GM23248 (cell line): Measurements from ENCODE around the gene CFAP45. TPM values are rescaled to one million over a fixed set of nuclear protein-coding genes. Genes with fewer than 3 reads are reported as not detected.

ENCODE experiments used
- DNase-seq: peaks from one replicate; pipeline ENCODE4 v3.0.0-alpha.2; 2015
- H2AFZ ChIP-seq: fragments of 200-600 bp; sonication (generic); 2 replicates; pipeline ENCODE4 v1.6.1; 2016; ENCODE audit warnings: antibody characterized with exemption
- H3F3A ChIP-seq: fragments of 200-600 bp; sonication (generic); 2 replicates; pipeline ENCODE4 v1.6.1; 2016; ENCODE audit warnings: mild to moderate bottlenecking, antibody characterized with exemption, mixed run types; ENCODE audit not compliant: insufficient read depth
- H3K27ac ChIP-seq: fragments of 200-600 bp; sonication (generic); 2 replicates; pipeline ENCODE4 v1.5.1; 2016; ENCODE audit warnings: mild to moderate bottlenecking
- H3K27me3 ChIP-seq: fragments of 200-600 bp; sonication (generic); replicated peaks from 2 replicates; pipeline ENCODE4 v1.6.1; 2016; ENCODE audit warnings: mild to moderate bottlenecking; ENCODE audit not compliant: insufficient read depth
- H3K36me3 ChIP-seq: fragments of 200-600 bp; sonication (generic); 2 replicates; pipeline ENCODE4 v1.6.1; 2016; ENCODE audit warnings: low read depth, mild to moderate bottlenecking
- H3K4me1 ChIP-seq: fragments of 200-600 bp; sonication (generic); 2 replicates; pipeline ENCODE4 v1.6.1; 2016; ENCODE audit warnings: mild to moderate bottlenecking; ENCODE audit not compliant: insufficient read depth
- H3K4me2 ChIP-seq: fragments of 200-600 bp; sonication (generic); one replicate; pipeline ENCODE4 v1.6.1; 2016; ENCODE audit warnings: mild to moderate bottlenecking; ENCODE audit not compliant: unreplicated experiment
- H3K4me3 ChIP-seq: fragments of 200-600 bp; sonication (generic); 2 replicates; pipeline ENCODE4 v1.5.1; 2016; ENCODE audit warnings: mild to moderate bottlenecking
- H3K79me2 ChIP-seq: fragments of 200-600 bp; sonication (generic); 2 replicates; pipeline ENCODE4 v1.6.1; 2016; ENCODE audit warnings: mild to moderate bottlenecking; ENCODE audit not compliant: insufficient read depth
- H3K9ac ChIP-seq: fragments of 200-600 bp; sonication (generic); 2 replicates; pipeline ENCODE4 v1.6.1; 2016; ENCODE audit warnings: mild to moderate bottlenecking
- H3K9me2 ChIP-seq: fragments of 200-600 bp; sonication (generic); 2 replicates; pipeline ENCODE4 v1.6.1; 2016; ENCODE audit warnings: mixed run types, mild to moderate bottlenecking, moderate library complexity; ENCODE audit not compliant: insufficient read depth
- H3K9me3 ChIP-seq: fragments of 200-600 bp; sonication (generic); one replicate; pipeline ENCODE4 v1.6.1; 2017; ENCODE audit warnings: low read depth
- H4K20me1 ChIP-seq: fragments of 200-600 bp; sonication (generic); 2 replicates; pipeline ENCODE4 v1.6.0; 2016; ENCODE audit not compliant: insufficient read depth
- EZH2 ChIP-seq: fragments of 200-600 bp; sonication (generic); IDR thresholded peaks from 2 replicates; pipeline ENCODE4 v1.6.1; 2018; ENCODE audit warnings: antibody characterized with exemption, mild to moderate bottlenecking; ENCODE audit not compliant: insufficient read depth, poor library complexity, severe bottlenecking
- EZH2phosphoT487 ChIP-seq: fragments of 200-600 bp; sonication (generic); IDR thresholded peaks from 2 replicates; pipeline ENCODE4 v1.6.1; 2018; ENCODE audit warnings: antibody characterized with exemption, moderate library complexity, mild to moderate bottlenecking, low read depth; ENCODE audit not compliant: insufficient read depth
- WGBS, 2 experiments: methylation state at CpG; one replicate each; pipeline ENCODE4 v1.1.6; 2015 to 2017; ENCODE audit warnings: low lambda C conversion rate in 2 of 2, low coverage in 1 of 2; ENCODE audit errors: missing lambda C conversion rate in 2 of 2; 5-methylcytosine and 5-hydroxymethylcytosine counted together
- in situ Hi-C: fragments of 300-500 bp; cut with MboI; formaldehyde crosslinking; loops from 2 replicates; pipeline ENCODE4 v1.15.0; 2020
- polyA plus RNA-seq: library from polyadenylated mRNA; unstranded; fragments of >200 nt; fragmentation: Nextera tagmentation; extraction: Ambion mirVana; gene quantifications from 2 replicates; pipeline ENCODE4 v1.2.1, GENCODE V29; 2016
- total RNA-seq: library from RNA; depleted of rRNA; stranded (reverse); fragments of >200 nt; shearing (Covaris generic); gene quantifications from 2 replicates; pipeline ENCODE4 v1.2.3, GENCODE V29; 2014

The CFAP45 gene
- total and polyA plus RNA-seq, 2 experiments from 2014 or later = 0.51 TPM; not detected in 1

GRCh38 chr1:159939678-159940002 is 39.7 kb upstream of the CFAP45 start:
- H3K9me2 ChIP-seq = no peaks in the 10 kb centered on the region
- no peak overlapping the region for H3K9ac ChIP-seq
- no peak overlapping the region for H3K4me2 ChIP-seq
- no peaks in the 10 kb centered on the region for H3K79me2 ChIP-seq
- H3K4me1 ChIP-seq = no peaks in the 10 kb centered on the region
- no peaks in the 10 kb centered on the region for H4K20me1 ChIP-seq
- no peak overlapping the region for H3K27ac ChIP-seq
- H3K4me3 ChIP-seq = no peak overlapping the region
- no peak for DNase-seq
- no peak overlapping the region for H2AFZ ChIP-seq
- no peaks in the 10 kb centered on the region for H3F3A ChIP-seq
- H3K36me3 ChIP-seq = no peaks in the 10 kb centered on the region
- H3K27me3 ChIP-seq = 0 out of 2 replicates have a peak, but pooled peaks cover 3% of the 10 kb centered on the region
- in situ Hi-C loops = loop anchor here (5.0 kb wide), 1 partner anchor 68 kb away; no protein-coding TSS in a partner anchor
- 80 to 90% methylated on average over 3 of the region's 3 CpGs for WGBS, 2 experiments
- H3K9me3 ChIP-seq = no peaks in the 10 kb centered on the region
- TF ChIP-seq EZH2phosphoT487 = no peak

DNA sequence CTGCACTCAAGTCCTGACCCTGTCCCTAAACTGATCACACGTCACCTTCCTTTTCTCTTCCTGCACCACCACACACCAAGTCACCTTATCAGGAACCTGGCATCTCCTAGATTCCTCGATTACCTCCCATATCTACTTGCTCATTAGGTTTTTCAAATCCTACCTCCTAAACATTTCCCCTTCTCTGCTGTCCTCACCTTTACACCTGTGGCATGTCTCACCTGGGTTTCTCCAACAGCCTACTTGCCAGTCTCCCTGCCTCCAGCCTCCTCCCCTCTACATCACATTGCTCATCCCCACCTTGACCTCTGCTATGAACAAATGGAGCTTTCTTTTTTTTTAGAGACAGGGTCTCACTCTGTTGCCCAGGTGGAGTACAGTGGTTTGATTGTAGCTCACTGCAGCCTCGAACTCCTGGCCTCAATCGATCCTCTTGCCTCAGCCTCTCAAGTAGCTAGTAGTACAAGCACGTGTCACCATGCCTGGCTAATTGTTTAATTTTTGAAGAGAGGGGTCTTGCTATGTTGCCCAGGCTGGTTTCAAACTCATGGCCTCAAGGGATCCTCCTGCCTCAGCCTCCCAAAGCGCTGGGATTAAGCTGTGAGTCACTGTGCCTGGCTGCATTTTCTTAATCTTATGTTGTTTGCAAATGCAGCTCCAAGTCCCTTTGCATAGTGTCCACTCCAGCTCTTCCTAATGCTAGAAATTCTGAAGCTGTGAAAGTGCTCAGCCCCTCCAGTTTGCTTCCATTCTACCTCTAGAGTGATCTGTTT is 39.1 kb upstream of the CFAP45 start:
- Histone ChIP-seq H3F3A (no peaks in the 10 kb centered on the region), H3K36me3 (no peaks in the 10 kb centered on the region), H3K4me2 (no peak overlapping the region), H2AFZ (no peak overlapping the region), H3K9me2 (no peaks in the 10 kb centered on the region), H3K4me3 (no peak overlapping the region), H3K9ac (no peak overlapping the region), H4K20me1 (no peaks in the 10 kb centered on the region), H3K9me3 (no peaks in the 10 kb centered on the region), H3K27ac (no peak overlapping the region), H3K4me1 (no peaks in the 10 kb centered on the region), H3K79me2 (no peaks in the 10 kb centered on the region), H3K27me3 (no peaks in the 10 kb centered on the region)
- TF ChIP-seq EZH2 (no peak), EZH2phosphoT487 (no peak)
- in situ Hi-C loops = loop anchor here (5.0 kb wide), 1 partner anchor 68 kb away; no protein-coding TSS in a partner anchor
- 73 to 75% methylated on average over 6 of the region's 6 CpGs for WGBS, 2 experiments
- no peak for DNase-seq

DNA sequence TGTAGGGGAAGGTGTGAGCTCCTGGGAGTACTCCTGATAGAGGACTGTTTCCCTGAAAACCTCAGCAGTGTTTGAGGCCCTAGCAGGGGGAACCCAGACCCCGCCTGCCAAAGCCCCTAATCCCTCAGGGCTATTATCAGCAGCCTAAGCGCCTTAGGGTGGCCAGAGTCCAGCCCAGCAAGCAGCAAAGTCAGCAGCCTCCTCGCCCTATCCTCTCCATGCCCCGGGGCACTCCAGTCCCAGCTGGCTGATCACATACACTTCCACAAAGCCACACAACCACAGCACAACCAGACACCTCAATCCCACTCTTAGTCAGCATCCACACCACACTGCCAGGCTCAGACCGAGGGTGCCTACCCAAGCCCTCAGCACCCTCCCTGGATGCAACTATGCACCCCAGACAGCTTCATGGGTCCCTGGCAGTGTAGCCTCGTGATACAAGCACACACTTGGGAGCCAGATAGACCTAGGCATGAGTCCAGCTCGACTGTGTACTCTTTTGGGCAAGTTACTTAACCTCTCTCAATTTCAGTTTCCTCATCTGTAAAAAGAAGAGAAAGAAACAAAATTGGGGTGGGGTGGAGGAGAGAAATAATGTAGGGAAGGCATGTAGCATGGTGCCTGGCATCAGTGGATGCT is 38.4 kb upstream of the CFAP45 start:
- WGBS, 2 experiments = 49 to 53% methylated on average over 7 of the region's 7 CpGs

GRCh38 chr1:159937054-159937750 is 37.2 kb upstream of the CFAP45 start:
- H3K4me2 ChIP-seq = no peak overlapping the region
- H3K9ac ChIP-seq = no peak overlapping the region
- H3K79me2 ChIP-seq = no peaks in the 10 kb centered on the region
- H3K9me2 ChIP-seq = no peaks in the 10 kb centered on the region
- no peaks in the 10 kb centered on the region for H3K4me1 ChIP-seq
- no peaks in the 10 kb centered on the region for H3F3A ChIP-seq
- H4K20me1 ChIP-seq = no peaks in the 10 kb centered on the region
- H2AFZ ChIP-seq = no peak overlapping the region
- TF ChIP-seq EZH2 (no peak), EZH2phosphoT487 (no peak)
- no peak overlapping the region for H3K27ac ChIP-seq
- WGBS, 2 experiments = 35 to 41% methylated on average over 4 of the region's 4 CpGs
- DNase-seq = no peak
- no peaks in the 10 kb centered on the region for H3K36me3 ChIP-seq
- H3K4me3 ChIP-seq = no peak overlapping the region
- H3K27me3 ChIP-seq = no peaks in the 10 kb centered on the region
- no peaks in the 10 kb centered on the region for H3K9me3 ChIP-seq
- in situ Hi-C loops = loop anchor here (5.0 kb wide), 1 partner anchor 70 kb away; no protein-coding TSS in a partner anchor

More for the DNA sequence above, 38.4 kb upstream of the CFAP45 start:
- Histone ChIP-seq H3K36me3 (no peaks in the 10 kb centered on the region), H3K4me3 (no peak overlapping the region), H3K9me2 (no peaks in the 10 kb centered on the region), H3K9ac (no peak overlapping the region), H2AFZ (no peak overlapping the region), H3K4me2 (no peak overlapping the region), H3K4me1 (no peaks in the 10 kb centered on the region), H4K20me1 (no peaks in the 10 kb centered on the region), H3F3A (no peaks in the 10 kb centered on the region), H3K27ac (no peak overlapping the region), H3K9me3 (no peaks in the 10 kb centered on the region), H3K27me3 (no peaks in the 10 kb centered on the region), H3K79me2 (no peaks in the 10 kb centered on the region)
- in situ Hi-C loops = loop anchor here (5.0 kb wide), 1 partner anchor 69 kb away; no protein-coding TSS in a partner anchor
- no peak for DNase-seq
- no peak for TF ChIP-seq EZH2phosphoT487
- no peak for TF ChIP-seq EZH2
